GM18861 (cell line): ENCODE results near the gene SSTR4.
"Not testable (repeated sequence)": the region's sequence is repeated elsewhere in the genome, so short reads cannot be mapped to it uniquely, and the experiment has no call there.

Experiments
- ATAC-seq: cut with Tn5 transposase; IDR thresholded peaks from one replicate; pipeline ENCODE4 v1.9.1; 2021; ENCODE audit not compliant: unreplicated experiment

Gene SSTR4

GRCh38 chr20:23017516-23017915, 17.6 kb upstream of the SSTR4 start:
- ATAC-seq = no peak

GRCh38 chr20:23018432-23018831, 16.7 kb upstream of the SSTR4 start:
- no peak for ATAC-seq

- ATAC-seq = no peak
Measured at GRCh38 chr20:23018941-23019340, 16.2 kb upstream of the SSTR4 start.

- no peak for ATAC-seq
Measured at GRCh38 chr20:23019403-23019802, 15.7 kb upstream of the SSTR4 start.

GRCh38 chr20:23020230-23021018, 14.7 kb upstream of the SSTR4 start:
- no peak for ATAC-seq

- ATAC-seq = no peak
Measured at GRCh38 chr20:23021541-23021940, 13.6 kb upstream of the SSTR4 start.

- ATAC-seq = no peak
Measured at GRCh38 chr20:23021951-23022350, 13.2 kb upstream of the SSTR4 start.

- no peak for ATAC-seq
Measured at GRCh38 chr20:23022849-23023248, 12.3 kb upstream of the SSTR4 start.

GRCh38 chr20:23023621-23024177, 11.4 kb upstream of the SSTR4 start:
- no peak for ATAC-seq

GRCh38 chr20:23024701-23025100, 10.4 kb upstream of the SSTR4 start:
- no peak for ATAC-seq

- not testable (repeated sequence) for ATAC-seq
Measured at GRCh38 chr20:23025503-23025902, 9.6 kb upstream of the SSTR4 start.

- ATAC-seq = no peak
Measured at GRCh38 chr20:23027721-23028120, 7.4 kb upstream of the SSTR4 start.

- no peak for ATAC-seq
Measured at GRCh38 chr20:23028392-23028791, 6.7 kb upstream of the SSTR4 start.

- ATAC-seq = no peak
Measured at GRCh38 chr20:23029324-23029723, 5.8 kb upstream of the SSTR4 start.

- no peak for ATAC-seq
Measured at GRCh38 chr20:23031346-23031745, 3.8 kb upstream of the SSTR4 start.

- no peak for ATAC-seq
Measured at GRCh38 chr20:23032056-23032749, 2.9 kb upstream of the SSTR4 start.

GRCh38 chr20:23032750-23033078, 2.4 kb upstream of the SSTR4 start:
- no peak for ATAC-seq

GRCh38 chr20:23033918-23034317, 1.2 kb upstream of the SSTR4 start:
- no peak for ATAC-seq

GRCh38 chr20:23035731-23036130, 619 bp downstream of the SSTR4 start:
- ATAC-seq = no peak

GRCh38 chr20:23036371-23036770, 1.3 kb downstream of the SSTR4 start:
- ATAC-seq = no peak

- no peak for ATAC-seq
Measured at GRCh38 chr20:23037017-23037481, 1.9 kb downstream of the SSTR4 start.
